Heart right ventricle (tissue), 16 donors: Measurements from ENCODE around the gene PDE6A. TPM values are rescaled to one million over a fixed set of nuclear protein-coding genes. Genes with fewer than 3 reads are reported as not detected.

Experiments
- ATAC-seq, 8 donors: fragments of 200-7000 bp; cut with Tn5 transposase; one replicate each; pipeline ENCODE4 v1.9.1; 2020; ENCODE audit warnings: mild to moderate bottlenecking in 8 of 8, moderate library complexity in 8 of 8, moderate number of reproducible peaks in 1 of 8
- DNase-seq, 2 donors: peaks; one replicate each; pipeline ENCODE4 v3.0.0-alpha.2; 2020
- H3K27ac ChIP-seq, 10 donors: fragments of 200-600 bp; sonication (generic) in 2 of 10; one replicate each; pipeline versions ENCODE4 v1.5.0 to v1.8.0; 2020 to 2022; ENCODE audit warnings: mild to moderate bottlenecking in 3 of 10
- H3K27me3 ChIP-seq, 7 donors: fragments of 200-600 bp; one replicate each; pipeline ENCODE4 v1.8.0; 2021 to 2022; ENCODE audit warnings: mild to moderate bottlenecking in 2 of 7
- H3K36me3 ChIP-seq, 9 donors: fragments of 200-600 bp; sonication (generic) in 1 of 9; one replicate each; pipeline versions ENCODE4 v1.5.0 to v1.8.0; 2020 to 2022; ENCODE audit warnings: mild to moderate bottlenecking in 2 of 9
- H3K4me1 ChIP-seq, 9 donors: fragments of 200-600 bp; sonication (generic) in 1 of 9; one replicate each; pipeline versions ENCODE4 v1.5.0 to v1.8.0; 2020 to 2022; ENCODE audit warnings: mild to moderate bottlenecking in 4 of 9
- H3K4me3 ChIP-seq, 10 donors: fragments of 200-600 bp; sonication (generic) in 2 of 10; one replicate each; pipeline versions ENCODE4 v1.5.0 to v1.8.0; 2020 to 2022; ENCODE audit warnings: mild to moderate bottlenecking in 7 of 10, moderate library complexity in 2 of 10
- H3K9me3 ChIP-seq, 11 donors: fragments of 200-600 bp in 10 of 11; sonication (generic) in 2 of 11; one replicate each; pipeline versions ENCODE4 v1.5.0 to v1.8.0; 2013 to 2022; ENCODE audit warnings: mild to moderate bottlenecking in 2 of 11, control low read depth in 1 of 11, moderate library complexity in 1 of 11
- CTCF ChIP-seq, 9 donors: fragments of 200-600 bp; sonication (generic) in 2 of 9; IDR thresholded peaks; one replicate each; pipeline versions ENCODE4 v1.5.0 to v1.8.0; 2021 to 2022; ENCODE audit warnings: antibody characterized with exemption in 9 of 9, mild to moderate bottlenecking in 5 of 9, moderate library complexity in 1 of 9
- WGBS, 2 donors: extraction: QIAGEN DNeasy Blood & Tissue Kit; methylation state at CpG; one replicate each; pipeline ENCODE4 v1.1.7; 2013; ENCODE audit warnings: inconsistent platforms in 1 of 2; 5-methylcytosine and 5-hydroxymethylcytosine counted together
- intact Hi-C, 10 donors: fragments of 100-400 bp; cut with DNase I; formaldehyde crosslinking; loops; one replicate each; pipeline versions ENCODE4 v1.11.1 to v1.14.2; 2022
- polyA plus RNA-seq, 2 donors: library from polyadenylated mRNA; stranded (reverse); fragments of 200-250 nt; gene quantifications; one replicate each; pipeline ENCODE4 v1.2.3, GENCODE V29; 2013
- total RNA-seq, 10 donors: library from RNA; stranded (reverse); fragmentation: NEBNext Ultra II Directional in 3 of 10; extraction: Animal tissue kit (Norgen Biotek cat#: 25700) in 3 of 10; gene quantifications; one replicate each; pipeline versions ENCODE4 v1.2.1 to v1.2.4, GENCODE V29; 2021 to 2023
- donor health status: Arrhythmogenic right ventricular cardiomyopathy.
- donor health status: ischemic (EF 13 %, LVEDD 7.1; RV severe dilation, severe dysfunction).
- donor health status: healthy with polysubstance abuse.
- donor health status: DM: no; HTN: yes; CAD: no.
- donor health status: DM: no; HTN: no; CAD: no.
- donor health status: ischemic (EF 25% LVEDD 6.9; RV normal size, moderate dysfunction).
- donor health status: ischemic (EF 25% LVEDD 5.7; RV mildly dilated, moderate dysfunction).
- donor health status: healthy.
- donor health status: DM: yes; HTN: yes; CAD: no.
- donor health status: Ischemic cardiomyopathy.
- donor health status: ischemic (EF 35%, LVEDD 5.7; RV mildly dilated, moderate dysfunction).
- donor health status: nonischemic (EF 11% LVEDD 7.7; RV severe dilation, severe dysfunction).
- donor health status: DM: yes; HTN: yes; CAD: no.
- donor health status: PGD.
- donor health status: ischemic (EF 29% LVEDD 5.4; RV normal size, mild dysfunction).
- donor health status: nonischemic (EF 23%, LVEDD 6.1; RV moderate dilation, normal function).

PDE6A gene
- total and polyA plus RNA-seq, 12 donors = 0.06 to 0.28 (median 0.17) TPM; not detected in 5

GRCh38 chr5:149942199-149942598, 2.4 kb downstream of the PDE6A start:
- intact Hi-C loops = no loop called here
- Histone ChIP-seq H3K27me3 (peaks cover 0 to 3% (median 0%) of the 10 kb centered on the region in 7 donors), H3K27ac (no peak overlapping the region), H3K4me1 (peaks cover 0 to 28% (median 12%) of the 10 kb centered on the region in 9 donors), H3K36me3 (no peaks in the 10 kb centered on the region), H3K4me3 (no peak overlapping the region), H3K9me3 (no peaks in the 10 kb centered on the region)
- ATAC-seq (no peak), DNase-seq (no peak)
- no peak for TF ChIP-seq CTCF (IDR thresholded peaks at IDR 0.05)
- WGBS, 2 donors = 95 to 96% methylated on average over 2 of the region's 2 CpGs

- H3K36me3 ChIP-seq = no peaks in the 10 kb centered on the region
- H3K9me3 ChIP-seq = no peaks in the 10 kb centered on the region
- no peak for ATAC-seq
- peaks cover 0 to 2% (median 0%) of the 10 kb centered on the region in 7 donors for H3K27me3 ChIP-seq
- H3K4me3 ChIP-seq = no peak overlapping the region
- DNase-seq = no peak
- intact Hi-C loops = no loop called here
- peaks cover 0 to 28% (median 12%) of the 10 kb centered on the region in 9 donors for H3K4me1 ChIP-seq
- WGBS, 2 donors = 90 to 99% methylated on average over 4 of the region's 4 CpGs
- no peak for TF ChIP-seq CTCF (IDR thresholded peaks at IDR 0.05)
- no peak overlapping the region for H3K27ac ChIP-seq
Observed at GRCh38 chr5:149941795-149942194, 2.8 kb downstream of the PDE6A start.

- Histone ChIP-seq H3K4me3 (no peak overlapping the region), H3K9me3 (no peaks in the 10 kb centered on the region), H3K4me1 (peaks cover 0 to 28% (median 12%) of the 10 kb centered on the region in 9 donors), H3K27ac (no peak overlapping the region), H3K27me3 (no peaks in the 10 kb centered on the region), H3K36me3 (no peaks in the 10 kb centered on the region)
- ATAC-seq = peak in 1 of 8 donors; percentile 16
- TF ChIP-seq CTCF (IDR thresholded peaks at IDR 0.05) = no peak
- no peak for DNase-seq
- WGBS, 2 donors = 81 to 92% methylated on average over 5 of the region's 5 CpGs
- intact Hi-C loops = no loop called here
Observed at GRCh38 chr5:149940941-149941644, 3.5 kb downstream of the PDE6A start.

GRCh38 chr5:149940077-149940574, 4.5 kb downstream of the PDE6A start:
- ATAC-seq (peak in 1 of 8 donors; percentile 34), DNase-seq (no peak)
- H3K27ac ChIP-seq = no peak overlapping the region
- 77 to 83% methylated on average over 9 of the region's 9 CpGs for WGBS, 2 donors
- no peak overlapping the region for H3K4me3 ChIP-seq
- H3K36me3 ChIP-seq = no peaks in the 10 kb centered on the region
- peaks cover 0 to 28% (median 12%) of the 10 kb centered on the region in 9 donors for H3K4me1 ChIP-seq
- H3K27me3 ChIP-seq = no peaks in the 10 kb centered on the region
- intact Hi-C loops = no loop called here
- H3K9me3 ChIP-seq = no peaks in the 10 kb centered on the region
- no peak for TF ChIP-seq CTCF (IDR thresholded peaks at IDR 0.05)
